Thyroid gland (tissue), 4 donors: ENCODE measurements around the gene ZNF107. TPM values are rescaled to one million over a fixed set of nuclear protein-coding genes. Genes with fewer than 3 reads are reported as not detected.

Experiments used
- DNase-seq, 2 donors: peaks; one replicate each; pipeline ENCODE4 v3.0.0-alpha.2; 2019
- H3K27ac ChIP-seq, 3 donors: fragments of 200-600 bp; sonication (generic); 1 replicate in 2 of 3; 2 replicates in 1 of 3; pipeline ENCODE4 v1.5.1; 2016 to 2019; ENCODE audit warnings: mild to moderate bottlenecking in 1 of 3, moderate library complexity in 1 of 3
- H3K27me3 ChIP-seq: fragments of 200-600 bp; sonication (generic); one replicate; pipeline ENCODE4 v1.5.1; 2019
- H3K36me3 ChIP-seq, 2 donors: fragments of 200-600 bp; sonication (generic); one replicate each; pipeline ENCODE4 v1.5.1; 2016 to 2019
- H3K4me1 ChIP-seq, 2 donors: fragments of 200-600 bp; sonication (generic); one replicate each; pipeline ENCODE4 v1.5.1; 2017 to 2019
- H3K4me3 ChIP-seq, 3 donors: fragments of 200-600 bp; sonication (generic); replicated peaks in 1 of 3; 1 replicate in 2 of 3; 2 replicates in 1 of 3; pipeline ENCODE4 v1.5.1; 2016; ENCODE audit warnings: mild to moderate bottlenecking in 1 of 3
- H3K9me3 ChIP-seq: fragments of 200-600 bp; sonication (generic); one replicate; pipeline ENCODE4 v1.5.1; 2017
- CTCF ChIP-seq, 6 experiments: fragments of 200-600 bp in 3 of 6; fragments of 450-650 bp in 3 of 6; sonication (generic) in 3 of 6; IDR thresholded peaks; one replicate each; pipeline ENCODE4 v1.5.1; 2016 to 2019; ENCODE audit warnings: antibody characterized with exemption in 6 of 6, mild to moderate bottlenecking in 2 of 6, inconsistent platforms in 1 of 6, moderate library complexity in 1 of 6
- POLR2A ChIP-seq, 2 donors: fragments of 450-650 bp; IDR thresholded peaks; one replicate each; pipeline ENCODE4 v1.6.1; 2017; ENCODE audit warnings: antibody characterized with exemption in 2 of 2, mild to moderate bottlenecking in 2 of 2, moderate library complexity in 1 of 2
- WGBS, 2 donors: methylation state at CpG; one replicate each; pipeline ENCODE4 v1.1.5; 2017; 5-methylcytosine and 5-hydroxymethylcytosine counted together
- intact Hi-C: fragments of 100-400 bp; cut with DNase I; formaldehyde crosslinking; loops from one replicate; pipeline ENCODE4 v1.15.1; 2023
- total RNA-seq, 4 donors: library from RNA; depleted of rRNA; stranded (reverse); fragments of >200 nt; gene quantifications; one replicate each; pipeline ENCODE4 v1.2.3, GENCODE V29; 2016

Gene ZNF107
- 10 to 100 TPM in 3 of 4 donors, 1 to 10 TPM in 1; 8.5 to 16.4 (median 12.9) TPM for total RNA-seq

- H3K4me1 ChIP-seq: peaks cover 0 to 9% of the 10 kb centered on the region in 2 donors
- H3K27me3 ChIP-seq: no peaks in the 10 kb centered on the region
- DNase-seq: peak; percentile 94 to 95
- no peaks in the 10 kb centered on the region for H3K36me3 ChIP-seq
- H3K4me3 ChIP-seq: peak within 1 kb of the TSS; percentile 54 to 63 (median 58)
- no peaks in the 10 kb centered on the region for H3K9me3 ChIP-seq
- H3K27ac ChIP-seq: peak within 1 kb of the TSS; percentile 51 to 54 (median 54)
- TF ChIP-seq CTCF (IDR thresholded peaks at IDR 0.05): no peak
- TF ChIP-seq POLR2A (IDR thresholded peaks at IDR 0.05): peak in 1 of 2 donors; percentile 76
- WGBS, 2 donors: 0% methylated on average over 20 to 36 of the region's 37 CpGs
- intact Hi-C loops: no loop called here
Observed at GRCh38 chr7:64665980-64666662, at the start of gene ZNF107. ZNF107 (plus strand) TSS chr7:64666133; CDS start chr7:64666283, 150 bp downstream.

GRCh38 chr7:64618785-64619456, 47.0 kb upstream of the ZNF107 start:
- Histone ChIP-seq H3K27ac (no peak overlapping the region), H3K27me3 (no peaks in the 10 kb centered on the region), H3K4me1 (no peaks in the 10 kb centered on the region), H3K4me3 (no peak overlapping the region), H3K36me3 (no peaks in the 10 kb centered on the region), H3K9me3 (no peaks in the 10 kb centered on the region)
- 27 to 29% methylated on average over 6 of the region's 6 CpGs for WGBS, 2 donors
- TF ChIP-seq POLR2A (IDR thresholded peaks at IDR 0.05): no peak
- TF ChIP-seq CTCF (IDR thresholded peaks at IDR 0.05): peak in 5 of 6 experiments; percentile 26 to 54 (median 47)
- intact Hi-C loops: no loop called here
- no peak for DNase-seq

GRCh38 chr7:64619705-64620104, 46.2 kb upstream of the ZNF107 start:
- intact Hi-C loops: loop anchor here (5.0 kb wide), 1 partner anchor 437 kb away; no protein-coding TSS in a partner anchor
- WGBS, 2 donors: 80 to 87% methylated on average over 1 of the region's 1 CpG
- no peaks in the 10 kb centered on the region for H3K4me1 ChIP-seq
- TF ChIP-seq POLR2A (IDR thresholded peaks at IDR 0.05) (no peak), CTCF (IDR thresholded peaks at IDR 0.05) (no peak)
- no peak for DNase-seq
- H3K4me3 ChIP-seq: no peak overlapping the region
- H3K9me3 ChIP-seq: no peaks in the 10 kb centered on the region
- H3K27me3 ChIP-seq: no peaks in the 10 kb centered on the region
- H3K27ac ChIP-seq: no peak overlapping the region
- H3K36me3 ChIP-seq: no peaks in the 10 kb centered on the region

- Histone ChIP-seq H3K27me3 (no peaks in the 10 kb centered on the region), H3K4me3 (no peak overlapping the region), H3K9me3 (no peaks in the 10 kb centered on the region), H3K4me1 (no peaks in the 10 kb centered on the region), H3K36me3 (no peaks in the 10 kb centered on the region), H3K27ac (no peak overlapping the region)
- 74 to 80% methylated on average over 2 of the region's 2 CpGs for WGBS, 2 donors
- no peak for TF ChIP-seq POLR2A (IDR thresholded peaks at IDR 0.05)
- TF ChIP-seq CTCF (IDR thresholded peaks at IDR 0.05): no peak
- DNase-seq: no peak
- intact Hi-C loops: loop anchor here (5.0 kb wide), 1 partner anchor 439 kb away; no protein-coding TSS in a partner anchor
Observed at GRCh38 chr7:64621656-64622055, 44.3 kb upstream of the ZNF107 start.
